A172 (cell line): ENCODE data around the gene ATXN8OS. TPM values are rescaled to one million over a fixed set of nuclear protein-coding genes. Genes with fewer than 3 reads are reported as not detected.

Experiments used
- total RNA-seq: library from RNA; depleted of rRNA; stranded (reverse); fragments of >200 nt; shearing (Covaris generic); gene quantifications from 2 replicates; pipeline ENCODE4 v1.2.3, GENCODE V29; 2014; rRNA removed

ATXN8OS gene
- total RNA-seq, 1 experiment from 2014 or later, result not detected

Other genes with a start within 250 kb of the ATXN8OS start
- not detected in 2 replicates for gene KLHL1, start 626 bp downstream of the ATXN8OS start, total RNA-seq